Myocyte (in vitro differentiated cells): Measurements from ENCODE around the gene LCN9. TPM values are rescaled to one million over a fixed set of nuclear protein-coding genes. Genes with fewer than 3 reads are reported as not detected.
"Not testable (repeated sequence)": the region's sequence is repeated elsewhere in the genome, so short reads cannot be mapped to it uniquely, and the experiment has no call there.

Experiments used
- DNase-seq: peaks from one replicate; pipeline ENCODE4 v3.0.0-alpha.2; 2012; ENCODE audit warnings: low read depth
- total RNA-seq: library from RNA; depleted of rRNA; stranded (reverse); fragments of >200 nt; gene quantifications from 2 replicates; pipeline ENCODE4 v1.2.3, GENCODE V29; 2014

The LCN9 gene
- total RNA-seq, 1 donor from 2014 or later, result not detected

DNA sequence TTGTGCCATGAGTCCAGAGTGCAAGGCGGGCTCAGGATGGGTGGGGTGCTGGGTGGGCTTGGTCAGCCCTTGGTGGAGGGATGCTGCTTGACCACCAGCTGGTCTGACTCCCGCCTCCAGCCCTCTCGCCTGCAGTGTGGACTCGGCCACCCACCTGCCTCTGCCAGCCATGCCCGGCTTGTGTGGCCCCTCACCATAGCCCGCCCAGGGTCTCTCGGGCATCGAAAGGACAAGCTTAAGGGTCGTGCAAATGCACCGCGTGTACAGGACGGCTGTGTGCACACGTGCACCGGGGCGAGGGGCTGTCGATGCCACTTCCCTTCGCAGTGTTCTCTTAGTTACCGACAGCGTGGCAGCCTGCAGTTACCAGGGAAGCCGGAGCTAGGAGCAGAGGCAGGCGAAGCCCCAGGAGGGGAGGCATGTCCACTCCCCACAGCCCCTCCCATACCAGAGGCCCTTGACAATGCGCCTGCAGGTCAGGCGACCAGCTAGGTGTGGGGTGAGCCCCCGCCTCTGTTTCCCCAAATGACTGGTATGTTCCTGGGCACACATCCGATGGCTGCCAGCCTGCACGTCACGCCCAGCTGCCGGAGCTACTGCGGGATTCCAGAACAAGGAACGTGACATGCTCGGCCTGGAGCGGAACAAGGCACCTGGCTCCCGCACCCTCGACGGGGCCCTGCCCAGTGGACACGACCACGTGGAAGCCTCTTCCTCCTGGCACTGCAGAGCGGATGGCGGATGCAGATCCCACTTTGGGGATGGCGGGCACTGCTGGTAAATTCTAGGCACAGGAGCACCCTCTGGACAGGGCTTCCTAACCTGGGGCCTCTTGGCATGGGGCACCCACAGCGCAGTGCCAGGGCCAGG is 7.8 kb downstream of the LCN9 start:
- no peak for DNase-seq

DNA sequence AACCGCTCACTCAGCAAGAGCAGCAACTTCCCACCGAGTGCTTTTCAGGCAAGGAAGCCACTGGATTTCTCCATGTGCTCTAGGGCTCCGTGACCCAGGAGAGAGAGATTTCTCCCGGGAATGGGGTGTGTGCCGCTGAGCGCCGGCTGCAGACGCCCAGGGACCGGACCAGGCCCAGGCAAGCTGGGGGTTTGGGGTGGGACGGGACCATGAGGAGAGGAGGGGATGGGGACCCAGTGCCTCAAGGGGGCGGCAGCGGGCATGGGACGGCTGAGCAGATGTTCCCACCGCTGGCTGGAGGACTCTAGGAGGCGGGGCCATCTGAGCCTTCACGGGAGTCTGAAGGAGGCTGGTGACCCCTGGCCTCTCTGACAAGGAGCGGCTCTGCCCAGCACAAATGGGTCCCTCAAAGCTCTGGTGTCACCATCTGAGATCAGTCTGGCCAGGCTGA is 8.5 kb downstream of the LCN9 start:
- no peak for DNase-seq

DNA sequence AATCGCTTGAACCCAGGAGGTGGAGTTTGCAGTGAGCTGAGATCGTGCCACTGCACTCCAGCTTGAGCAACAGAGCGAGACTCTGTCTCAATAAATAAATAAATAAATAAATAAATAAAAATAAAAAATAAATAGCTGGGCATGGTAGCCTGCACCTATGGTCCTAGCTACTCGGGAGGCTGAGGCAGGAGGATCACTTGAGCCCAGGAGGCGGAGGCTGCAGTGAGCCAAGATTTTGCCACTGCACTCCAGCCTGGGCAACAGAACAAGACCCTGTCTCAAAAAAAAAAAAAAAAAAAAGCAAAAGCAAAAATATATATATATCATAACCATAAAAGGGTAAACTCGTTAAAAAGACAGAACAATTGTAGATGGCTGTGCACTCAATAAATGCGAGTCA is 9.7 kb downstream of the LCN9 start:
- DNase-seq, result not testable (repeated sequence)

DNA sequence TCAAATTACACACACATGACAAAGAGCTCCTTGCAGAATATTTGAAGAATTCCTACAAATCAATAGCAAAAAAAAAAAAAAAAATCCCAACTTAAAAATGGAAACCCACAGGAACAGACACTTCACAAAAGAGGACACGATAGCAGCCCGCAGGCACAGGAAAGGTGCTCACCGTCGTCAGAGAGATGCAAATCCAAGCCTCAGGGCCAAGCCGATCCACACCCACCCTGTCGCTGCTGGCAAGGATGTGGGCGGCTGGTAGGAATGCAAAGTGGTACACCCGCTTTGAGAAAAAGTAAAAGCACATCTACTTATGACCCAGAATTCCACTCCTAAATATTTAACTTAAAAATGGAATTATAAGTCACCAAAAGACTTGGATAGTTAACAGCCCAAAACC is 10.8 kb downstream of the LCN9 start:
- DNase-seq, result no peak

- no peak for DNase-seq
Measured at GRCh38 chr9:135674977-135675376, 11.9 kb downstream of the LCN9 start.

GRCh38 chr9:135676891-135677290 is 13.8 kb downstream of the LCN9 start:
- no peak for DNase-seq

DNA sequence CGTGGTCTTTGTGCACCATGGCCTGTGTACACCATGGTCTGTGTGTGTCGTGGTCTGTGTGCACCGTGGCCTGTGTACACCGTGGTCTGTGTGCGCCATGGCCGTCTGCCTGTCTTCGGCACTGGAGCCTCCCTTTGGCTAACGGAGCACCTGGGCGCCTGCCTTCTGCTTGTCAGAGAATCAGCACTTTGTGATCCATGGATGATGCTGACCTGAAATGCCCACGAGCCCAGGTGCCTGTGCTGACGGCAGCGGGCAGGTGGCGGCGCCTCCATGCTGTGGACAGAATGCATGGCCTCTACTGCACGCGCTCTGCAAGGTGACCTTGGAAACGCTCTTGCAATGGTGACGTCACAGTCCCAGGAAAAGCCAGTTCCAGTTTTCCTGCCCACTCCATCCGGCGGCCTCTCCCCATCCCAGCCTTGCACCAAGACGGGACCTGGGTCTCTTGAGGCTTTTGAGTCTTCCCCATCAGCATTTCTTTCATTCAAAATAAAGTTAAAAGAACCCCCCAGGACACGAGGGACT is 14.6 kb downstream of the LCN9 start:
- DNase-seq, result no peak

DNA sequence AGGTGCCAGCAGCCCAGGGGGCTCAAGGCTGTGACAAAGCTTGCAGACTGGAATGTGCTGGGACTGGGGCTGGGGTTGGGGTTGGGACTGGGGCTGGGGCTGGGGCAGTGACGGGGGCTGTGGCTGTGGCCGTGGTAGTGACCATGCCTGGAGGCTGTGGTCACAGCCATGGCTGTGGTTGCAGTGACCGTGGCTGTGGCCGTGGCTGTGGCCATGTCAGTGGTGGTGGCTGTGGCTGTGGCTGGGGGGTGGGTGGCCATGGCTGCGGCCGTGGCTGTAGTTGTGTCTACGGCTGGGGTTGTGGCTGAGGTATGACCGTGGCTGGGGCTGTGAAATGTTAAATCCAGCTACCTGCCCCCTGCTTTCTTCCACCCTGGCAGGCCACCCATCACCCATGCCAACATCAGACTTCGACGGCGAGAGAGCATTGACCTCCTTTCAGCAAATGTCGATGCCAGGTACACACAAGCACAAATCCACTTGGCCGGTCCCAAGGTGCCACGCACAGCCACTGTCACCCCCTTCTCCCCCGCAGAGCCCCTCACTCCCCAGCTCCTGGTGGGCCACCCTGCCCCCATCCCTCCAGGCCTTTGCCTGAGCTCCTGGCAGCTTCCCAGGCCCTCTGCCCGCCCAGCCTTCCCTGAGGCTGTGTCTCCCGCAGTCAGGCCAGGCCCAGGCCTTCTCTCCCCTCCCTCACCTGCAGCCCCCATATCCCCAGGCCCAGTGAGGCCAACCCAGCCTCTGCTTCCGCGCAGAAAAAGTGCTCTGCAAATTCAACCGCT is 15.3 kb downstream of the LCN9 start:
- no peak for DNase-seq

DNA sequence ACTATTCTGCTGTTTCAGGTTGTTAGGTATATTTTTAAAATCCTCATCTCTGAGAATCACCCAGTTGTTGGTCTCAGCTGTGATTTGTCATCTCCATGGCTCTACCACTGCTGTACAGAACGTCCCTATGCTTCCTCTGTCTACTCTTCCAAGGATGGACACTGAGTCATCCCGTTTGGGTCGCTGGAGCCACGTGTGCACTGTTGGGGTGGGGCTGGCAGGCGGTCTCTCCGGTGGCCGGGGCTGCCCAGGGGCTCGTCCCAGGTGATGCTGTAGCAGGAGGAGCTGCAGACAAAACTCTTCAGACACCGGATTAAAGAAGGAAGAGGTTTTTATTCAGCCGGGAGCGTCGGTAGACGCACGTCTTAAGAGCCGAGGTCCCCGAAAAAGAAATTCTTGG is 16.9 kb downstream of the LCN9 start:
- DNase-seq, result no peak

GRCh38 chr9:135681161-135681560 is 18.1 kb downstream of the LCN9 start:
- DNase-seq, result no peak

DNA sequence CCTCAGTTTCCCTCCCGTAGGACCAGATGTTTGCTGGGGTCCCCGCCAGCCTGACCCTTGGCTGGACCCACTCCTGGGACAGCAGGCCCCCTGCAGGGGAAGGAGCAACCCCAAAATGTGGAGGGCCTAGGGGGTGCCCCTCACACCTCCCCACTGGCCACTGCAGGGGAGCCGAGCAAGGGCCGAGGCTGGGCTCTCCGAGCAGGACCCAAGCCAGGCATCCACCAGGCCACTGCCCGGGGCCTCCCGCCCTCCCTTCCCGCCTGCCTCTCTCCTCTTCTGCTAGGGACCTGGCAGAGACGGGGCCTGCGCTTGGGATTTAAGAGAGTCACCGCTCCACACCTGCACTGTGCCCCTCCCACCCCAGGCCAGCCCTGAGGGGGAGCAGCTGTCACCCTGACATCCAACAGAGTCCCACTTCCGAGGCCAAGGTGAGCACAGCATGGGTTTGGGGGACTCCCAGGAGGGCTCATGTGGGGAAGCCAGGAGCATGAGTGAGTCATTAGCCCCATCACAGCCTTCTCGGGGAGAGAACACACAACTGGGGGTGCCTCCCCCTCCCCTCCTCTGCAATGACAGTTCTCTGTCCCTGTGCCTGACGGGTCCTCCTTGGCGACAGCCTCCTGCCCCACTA is 20.4 kb downstream of the LCN9 start:
- DNase-seq, result no peak

DNA sequence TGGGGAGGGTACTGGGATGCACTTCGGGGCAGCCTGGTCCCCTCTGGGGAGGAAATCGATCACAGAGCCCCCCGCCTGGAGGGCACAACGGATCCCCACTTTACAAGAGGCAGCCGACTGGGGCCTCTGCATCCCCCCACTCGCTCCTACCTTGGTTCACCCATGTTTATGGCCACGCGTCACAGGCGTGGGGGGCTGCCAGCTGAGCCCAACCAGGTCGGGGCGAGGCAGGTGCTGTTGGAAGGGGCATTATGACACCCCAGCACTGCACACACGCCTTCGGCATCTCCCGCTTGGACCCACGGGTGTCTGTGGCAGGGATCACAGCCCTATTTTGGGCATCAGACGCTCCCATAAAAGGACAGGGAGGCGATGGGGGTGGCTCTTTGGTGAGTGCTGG is 21.6 kb downstream of the LCN9 start:
- DNase-seq, result no peak

- no peak for DNase-seq
Measured at GRCh38 chr9:135687216-135687615, 24.1 kb downstream of the LCN9 start.

- DNase-seq, result no peak
Measured at GRCh38 chr9:135689011-135689410, 25.9 kb downstream of the LCN9 start.

DNA sequence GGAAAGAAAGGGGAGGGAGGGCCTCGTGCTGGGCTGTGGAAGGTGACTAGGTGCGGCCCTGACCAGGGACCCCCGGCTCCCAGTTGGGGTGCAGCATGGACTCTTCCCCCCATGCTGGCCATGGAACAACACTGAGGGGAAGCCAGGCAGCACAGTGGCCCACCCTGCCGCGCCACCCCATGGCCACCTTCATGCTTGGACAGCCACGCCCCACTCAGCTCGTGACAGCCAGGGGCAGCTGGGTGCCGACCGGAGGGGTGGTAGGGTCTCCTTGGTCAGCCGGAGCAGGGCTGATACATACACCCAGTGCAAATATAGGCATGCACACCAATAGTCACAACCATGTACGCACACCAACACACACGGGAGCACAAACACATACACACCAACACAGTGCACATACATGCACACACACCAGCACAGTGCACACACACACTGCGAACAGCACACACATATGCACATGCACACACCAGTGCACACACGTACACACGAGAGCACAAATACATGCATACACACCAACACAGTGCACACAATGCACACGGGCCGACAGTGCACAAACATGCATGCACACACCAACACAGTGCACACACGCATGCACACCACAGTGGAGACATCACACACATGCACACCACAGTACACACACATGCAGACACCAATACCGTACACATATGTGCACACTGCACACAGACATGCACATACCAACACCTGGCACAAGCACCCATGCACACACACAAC is 27.9 kb downstream of the LCN9 start:
- DNase-seq, result no peak

DNA sequence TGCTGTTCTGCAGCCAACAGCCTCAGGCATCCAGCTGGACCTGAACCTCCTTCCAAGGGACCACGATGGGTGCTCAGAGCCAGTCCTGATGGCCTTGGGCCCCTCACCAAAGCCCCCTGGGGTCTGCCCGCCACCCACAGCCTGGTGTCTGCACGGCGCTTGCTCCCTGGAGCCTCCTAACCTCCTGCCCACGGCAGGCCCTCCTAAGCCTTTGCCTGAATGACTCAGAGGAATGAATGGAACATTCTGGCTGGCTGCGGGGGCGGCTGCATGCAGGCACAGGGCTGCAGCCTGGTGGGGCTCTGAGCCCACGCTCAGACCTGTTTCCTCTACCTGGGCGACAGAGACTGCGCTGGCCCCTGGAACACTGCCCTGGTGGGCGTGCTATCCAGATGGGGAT is 29.3 kb downstream of the LCN9 start:
- no peak for DNase-seq

DNA sequence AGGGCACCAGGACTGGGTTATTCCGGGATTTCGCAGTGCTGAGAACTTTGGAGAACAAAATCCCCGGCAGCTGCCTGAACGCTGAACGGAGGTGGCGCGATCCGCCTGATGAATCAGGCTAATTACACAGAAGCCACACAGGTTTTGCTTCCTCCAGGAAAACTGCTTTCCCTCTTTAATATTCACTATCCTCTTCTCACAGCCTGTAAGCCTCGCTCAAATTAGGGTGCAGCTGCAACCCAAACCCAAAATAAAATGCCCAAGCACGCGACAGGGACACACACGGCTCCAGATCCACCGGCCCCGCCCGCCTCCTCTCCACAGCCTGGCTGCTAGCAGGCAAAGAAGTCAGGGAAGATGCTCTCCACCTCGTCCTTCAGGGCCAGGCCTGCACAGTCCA is 30.2 kb downstream of the LCN9 start:
- no peak for DNase-seq

DNA sequence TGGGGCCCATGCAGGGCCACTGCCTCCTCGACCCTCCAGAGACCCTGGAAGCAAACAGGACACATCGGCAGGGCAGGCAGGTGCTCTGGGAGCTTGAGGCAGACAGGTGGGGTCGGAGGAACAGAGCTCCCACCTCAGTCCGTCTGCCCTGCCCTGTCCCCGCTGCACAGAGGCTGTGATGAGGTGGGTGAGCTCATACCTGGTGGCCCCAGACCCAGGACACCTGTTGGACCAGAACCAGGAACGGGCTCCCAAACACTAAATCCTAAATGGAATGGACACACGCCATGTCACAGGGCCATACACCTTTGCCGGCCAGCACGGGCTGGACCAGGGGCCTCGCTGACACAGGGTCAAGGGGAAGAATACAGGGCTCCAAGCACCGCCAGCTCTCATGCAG is 30.7 kb downstream of the LCN9 start:
- DNase-seq, result no peak

DNA sequence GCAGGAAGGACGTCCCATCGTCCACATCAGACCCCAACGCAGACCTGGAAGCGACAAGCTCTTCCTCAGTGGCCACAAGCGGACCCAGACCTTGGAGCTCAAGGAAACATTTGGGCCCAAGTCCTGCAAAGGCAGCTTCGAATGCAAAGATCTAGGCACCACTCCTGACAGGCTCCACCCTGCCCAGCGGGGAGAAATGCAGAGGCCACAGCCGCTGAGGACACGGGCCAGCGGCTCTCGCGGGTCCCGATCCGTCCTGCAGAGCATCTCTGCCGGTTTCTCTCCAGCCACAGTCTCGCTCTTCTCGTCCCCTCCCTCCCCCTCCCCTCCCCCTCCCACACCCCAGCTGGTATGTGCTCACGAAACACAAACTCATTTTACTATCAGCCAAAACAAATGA is 31.3 kb downstream of the LCN9 start:
- DNase-seq, result no peak

DNA sequence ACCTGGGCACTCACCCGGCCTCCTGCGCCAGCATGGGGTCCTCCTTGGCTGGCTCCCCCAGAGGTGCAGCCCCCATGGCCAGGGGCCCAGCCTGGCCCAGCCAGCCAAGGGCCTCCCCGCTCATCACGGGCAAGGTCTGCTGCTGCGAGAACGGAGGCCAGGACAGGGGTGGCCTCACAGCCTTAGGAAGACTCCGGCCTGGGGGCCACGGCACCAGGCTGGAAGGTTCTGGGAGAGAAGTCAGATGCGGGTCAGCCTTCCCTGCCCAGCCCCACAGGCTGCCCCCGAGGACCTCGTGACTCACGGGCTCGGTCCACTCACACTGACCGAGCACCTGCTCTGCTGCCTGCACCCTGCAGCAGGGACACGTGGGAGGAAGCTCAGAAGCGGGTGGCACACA is 31.9 kb downstream of the LCN9 start:
- no peak for DNase-seq

DNA sequence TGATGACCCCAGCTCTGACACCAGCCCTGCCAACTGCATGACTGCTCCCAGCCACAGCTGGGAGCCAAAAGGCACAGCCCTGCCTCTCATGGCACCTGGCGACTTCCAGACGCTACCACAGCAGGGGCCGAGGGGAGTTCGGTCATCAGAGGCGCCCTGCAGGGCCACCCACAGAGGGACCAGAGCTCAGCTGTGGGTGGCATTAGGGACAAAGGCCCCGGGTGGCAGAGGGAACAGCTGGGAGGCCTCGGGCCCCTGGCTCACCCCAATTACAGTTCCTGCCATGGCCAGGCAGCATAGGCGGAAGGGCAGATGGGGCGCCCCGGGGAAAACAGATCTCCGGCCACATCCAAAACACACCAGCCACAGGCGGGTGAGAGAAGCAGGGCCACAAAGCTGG is 32.5 kb downstream of the LCN9 start:
- no peak for DNase-seq
